Sigmoid colon (tissue), 7 donors: ENCODE measurements around the gene OR11A1. TPM values are rescaled to one million over a fixed set of nuclear protein-coding genes. Genes with fewer than 3 reads are reported as not detected.

Experiments
- DNase-seq: peaks from one replicate; pipeline ENCODE4 v3.0.0-alpha.2; 2019
- H3K27ac ChIP-seq, 4 donors: fragments of 200-600 bp; sonication (generic); one replicate each; pipeline ENCODE4 v1.5.1; 2016 to 2019; ENCODE audit warnings: mild to moderate bottlenecking in 1 of 4
- H3K27me3 ChIP-seq, 3 donors: fragments of 200-600 bp; sonication (generic); one replicate each; pipeline ENCODE4 v1.5.1; 2019; ENCODE audit warnings: mild to moderate bottlenecking in 1 of 3
- H3K36me3 ChIP-seq, 4 donors: fragments of 200-600 bp; sonication (generic); one replicate each; pipeline ENCODE4 v1.5.1; 2016 to 2019
- H3K4me1 ChIP-seq, 4 donors: fragments of 200-600 bp; sonication (generic); one replicate each; pipeline ENCODE4 v1.5.1; 2017 to 2019
- H3K4me3 ChIP-seq, 4 donors: fragments of 200-600 bp; sonication (generic); one replicate each; pipeline ENCODE4 v1.5.1; 2017 to 2019; ENCODE audit warnings: mild to moderate bottlenecking in 2 of 4, moderate library complexity in 1 of 4
- H3K9me3 ChIP-seq, 4 donors: fragments of 200-600 bp in 3 of 4; sonication (generic) in 3 of 4; one replicate each; pipeline versions ENCODE4 v1.5.1 to v1.6.1; 2013 to 2019
- CTCF ChIP-seq, 4 experiments: fragments of 450-650 bp in 3 of 4; fragments of 200-600 bp in 1 of 4; IDR thresholded peaks; one replicate each; pipeline ENCODE4 v1.5.1; 2016 to 2019; ENCODE audit warnings: antibody characterized with exemption in 4 of 4, mild to moderate bottlenecking in 3 of 4, moderate library complexity in 2 of 4
- EP300 ChIP-seq, 4 donors: sonication (generic); formaldehyde crosslinking; IDR thresholded peaks; one replicate each; pipeline ENCODE4 v1.6.1; 2017; ENCODE audit warnings: antibody characterized with exemption in 4 of 4
- POLR2A ChIP-seq, 2 donors: fragments of 450-650 bp; IDR thresholded peaks; one replicate each; pipeline ENCODE4 v1.6.1; 2016; ENCODE audit warnings: antibody characterized with exemption in 2 of 2, mild to moderate bottlenecking in 2 of 2, moderate library complexity in 2 of 2
- POLR2AphosphoS5 ChIP-seq, 4 donors: sonication (generic); formaldehyde crosslinking; IDR thresholded peaks; one replicate each; pipeline ENCODE4 v1.6.1; 2017; ENCODE audit warnings: antibody characterized with exemption in 4 of 4
- WGBS, 2 donors: extraction: QIAGEN DNeasy Blood & Tissue Kit; methylation state at CpG; one replicate each; pipeline ENCODE4 v1.1.7; 2013; 5-methylcytosine and 5-hydroxymethylcytosine counted together
- intact Hi-C: fragments of 100-400 bp; cut with DNase I; formaldehyde crosslinking; loops from one replicate; pipeline ENCODE4 v1.15.1; 2023
- polyA plus RNA-seq, 3 donors: library from polyadenylated mRNA; stranded (reverse); fragments of 200-250 nt; gene quantifications; one replicate each; pipeline ENCODE4 v1.2.3, GENCODE V29; 2013
- total RNA-seq, 4 donors: library from RNA; depleted of rRNA; stranded (reverse); fragments of >200 nt; gene quantifications; one replicate each; pipeline ENCODE4 v1.1.0, GENCODE V29; 2016
- donor health status: healthy with polysubstance abuse.
- donor health status: Bipolar disorder and iron deficiency.
- donor health status: healthy.

Gene OR11A1
- total and polyA plus RNA-seq, 7 donors = not detected

GRCh38 chr6:29502597-29502996 lies 45.7 kb upstream of the OR11A1 start:
- no peaks in the 10 kb centered on the region for H3K9me3 ChIP-seq
- H3K36me3 ChIP-seq = no peaks in the 10 kb centered on the region
- H3K4me1 ChIP-seq = no peaks in the 10 kb centered on the region
- WGBS, 2 donors = 88 to 90% methylated on average over 5 of the region's 5 CpGs
- H3K27me3 ChIP-seq = peaks cover 0 to 13% (median 0%) of the 10 kb centered on the region in 3 donors
- no peak overlapping the region for H3K4me3 ChIP-seq
- intact Hi-C loops = no loop called here
- TF ChIP-seq CTCF (IDR thresholded peaks at IDR 0.05) = no peak
- no peak for TF ChIP-seq POLR2A (IDR thresholded peaks at IDR 0.05)
- TF ChIP-seq EP300 (IDR thresholded peaks at IDR 0.05) = no peak
- TF ChIP-seq POLR2AphosphoS5 (IDR thresholded peaks at IDR 0.05) = no peak
- no peak overlapping the region for H3K27ac ChIP-seq
- no peak for DNase-seq

GRCh38 chr6:29502181-29502580 lies 45.3 kb upstream of the OR11A1 start:
- intact Hi-C loops = no loop called here
- 88% methylated on average over 3 of the region's 3 CpGs for WGBS, 2 donors
- no peak overlapping the region for H3K4me3 ChIP-seq
- H3K27ac ChIP-seq = no peak overlapping the region
- H3K9me3 ChIP-seq = no peaks in the 10 kb centered on the region
- DNase-seq = no peak
- H3K4me1 ChIP-seq = no peaks in the 10 kb centered on the region
- no peaks in the 10 kb centered on the region for H3K36me3 ChIP-seq
- TF ChIP-seq POLR2AphosphoS5 (IDR thresholded peaks at IDR 0.05) (no peak), CTCF (IDR thresholded peaks at IDR 0.05) (no peak), POLR2A (IDR thresholded peaks at IDR 0.05) (no peak), EP300 (IDR thresholded peaks at IDR 0.05) (no peak)
- peaks cover 0 to 13% (median 0%) of the 10 kb centered on the region in 3 donors for H3K27me3 ChIP-seq

- Histone ChIP-seq H3K27ac (no peak overlapping the region), H3K4me3 (no peak overlapping the region), H3K9me3 (no peaks in the 10 kb centered on the region), H3K27me3 (peaks cover 0 to 13% (median 0%) of the 10 kb centered on the region in 3 donors), H3K36me3 (no peaks in the 10 kb centered on the region), H3K4me1 (no peaks in the 10 kb centered on the region)
- intact Hi-C loops = no loop called here
- WGBS, 2 donors = 89 to 92% methylated on average over 6 of the region's 6 CpGs
- no peak for DNase-seq
- TF ChIP-seq EP300 (IDR thresholded peaks at IDR 0.05) = no peak
- no peak for TF ChIP-seq POLR2A (IDR thresholded peaks at IDR 0.05)
- no peak for TF ChIP-seq CTCF (IDR thresholded peaks at IDR 0.05)
- no peak for TF ChIP-seq POLR2AphosphoS5 (IDR thresholded peaks at IDR 0.05)
These were observed 44.2 kb upstream of the OR11A1 start for GRCh38 chr6:29501106-29501505.

GRCh38 chr6:29500594-29500993 lies 43.7 kb upstream of the OR11A1 start:
- no peaks in the 10 kb centered on the region for H3K9me3 ChIP-seq
- DNase-seq = no peak
- H3K27ac ChIP-seq = no peak overlapping the region
- no peaks in the 10 kb centered on the region for H3K36me3 ChIP-seq
- no peaks in the 10 kb centered on the region for H3K4me1 ChIP-seq
- H3K4me3 ChIP-seq = no peak overlapping the region
- WGBS, 2 donors = 81 to 91% methylated on average over 8 of the region's 8 CpGs
- TF ChIP-seq POLR2AphosphoS5 (IDR thresholded peaks at IDR 0.05) = no peak
- TF ChIP-seq CTCF (IDR thresholded peaks at IDR 0.05) = no peak
- no peak for TF ChIP-seq POLR2A (IDR thresholded peaks at IDR 0.05)
- TF ChIP-seq EP300 (IDR thresholded peaks at IDR 0.05) = no peak
- intact Hi-C loops = no loop called here
- peaks cover 0 to 13% (median 0%) of the 10 kb centered on the region in 3 donors for H3K27me3 ChIP-seq

GRCh38 chr6:29499704-29500103 lies 42.8 kb upstream of the OR11A1 start:
- no peaks in the 10 kb centered on the region for H3K36me3 ChIP-seq
- 81% methylated on average over 5 of the region's 5 CpGs for WGBS, 2 donors

More at GRCh38 chr6:29499704-29500103, 42.8 kb upstream of the OR11A1 start:
- TF ChIP-seq CTCF (IDR thresholded peaks at IDR 0.05) (no peak), POLR2AphosphoS5 (IDR thresholded peaks at IDR 0.05) (no peak)
- Histone ChIP-seq H3K4me1 (no peaks in the 10 kb centered on the region), H3K27ac (no peak overlapping the region), H3K4me3 (no peak overlapping the region), H3K9me3 (no peaks in the 10 kb centered on the region), H3K27me3 (peaks cover 0 to 13% (median 0%) of the 10 kb centered on the region in 3 donors)
- intact Hi-C loops = no loop called here
- DNase-seq = no peak
